NCI-H748 (cell line): ENCODE data around the gene PTPRD.

Source experiments
- DNase-seq: peaks from one replicate; lab custom pipeline; 2025; ENCODE audit not compliant: unreplicated experiment; lab: John Stamatoyannopoulos, UW

Gene PTPRD

DNA sequence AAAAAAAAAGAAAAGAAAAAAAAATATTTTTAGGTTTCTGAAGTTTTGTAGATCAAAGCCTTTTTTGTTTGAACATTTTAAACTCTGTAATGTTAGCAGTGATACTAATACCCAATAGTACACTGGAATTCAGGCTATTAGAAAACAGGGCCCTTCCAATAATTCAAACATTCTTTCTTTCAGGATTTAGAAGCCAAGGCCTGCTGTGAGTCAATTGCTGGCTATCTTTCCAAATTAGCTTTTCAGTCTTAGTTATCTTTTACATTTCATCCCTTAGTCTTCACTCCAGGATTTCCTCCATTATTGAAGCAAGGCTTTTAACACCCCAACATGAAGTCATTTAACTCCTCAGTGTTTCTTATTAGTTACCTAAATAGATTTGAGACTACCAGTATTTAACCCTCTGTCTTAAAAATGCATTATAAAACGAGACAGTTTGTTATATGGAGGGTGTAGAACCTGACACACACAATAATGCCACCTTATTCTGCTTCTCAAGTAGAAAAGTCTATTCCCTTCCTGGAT, 1861.3 kb downstream of the PTPRD start:
- no peak for DNase-seq

- DNase-seq: no peak
Observed at GRCh38 chr9:8750639-8751051, 1862.2 kb downstream of the PTPRD start.

- DNase-seq: no peak
Observed at GRCh38 chr9:8745347-8745746, 1867.5 kb downstream of the PTPRD start.

DNA sequence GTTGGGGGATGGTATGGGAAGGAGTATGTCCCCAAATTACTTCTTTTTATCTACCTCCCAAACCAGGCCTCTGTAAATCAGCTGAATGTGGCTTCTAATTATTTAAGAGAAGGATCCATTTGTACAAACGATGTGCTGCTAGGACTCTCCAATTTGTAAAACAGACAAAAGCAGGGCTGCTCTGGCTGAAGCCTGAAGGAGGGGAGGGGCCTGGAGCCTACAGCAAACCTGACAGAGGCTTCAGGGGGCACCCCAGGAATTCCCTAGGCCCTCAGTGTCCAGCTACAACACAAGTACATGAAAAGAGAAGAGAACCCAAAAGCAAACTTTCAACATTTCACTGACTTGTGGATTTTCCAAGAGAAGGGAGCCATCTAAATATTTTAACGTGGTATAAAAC, 1873.9 kb downstream of the PTPRD start:
- DNase-seq: no peak

GRCh38 chr9:8736805-8737204, 1876.0 kb downstream of the PTPRD start:
- DNase-seq: no peak

- DNase-seq: no peak
Observed at GRCh38 chr9:8734760-8735159, 1878.0 kb downstream of the PTPRD start.

DNA sequence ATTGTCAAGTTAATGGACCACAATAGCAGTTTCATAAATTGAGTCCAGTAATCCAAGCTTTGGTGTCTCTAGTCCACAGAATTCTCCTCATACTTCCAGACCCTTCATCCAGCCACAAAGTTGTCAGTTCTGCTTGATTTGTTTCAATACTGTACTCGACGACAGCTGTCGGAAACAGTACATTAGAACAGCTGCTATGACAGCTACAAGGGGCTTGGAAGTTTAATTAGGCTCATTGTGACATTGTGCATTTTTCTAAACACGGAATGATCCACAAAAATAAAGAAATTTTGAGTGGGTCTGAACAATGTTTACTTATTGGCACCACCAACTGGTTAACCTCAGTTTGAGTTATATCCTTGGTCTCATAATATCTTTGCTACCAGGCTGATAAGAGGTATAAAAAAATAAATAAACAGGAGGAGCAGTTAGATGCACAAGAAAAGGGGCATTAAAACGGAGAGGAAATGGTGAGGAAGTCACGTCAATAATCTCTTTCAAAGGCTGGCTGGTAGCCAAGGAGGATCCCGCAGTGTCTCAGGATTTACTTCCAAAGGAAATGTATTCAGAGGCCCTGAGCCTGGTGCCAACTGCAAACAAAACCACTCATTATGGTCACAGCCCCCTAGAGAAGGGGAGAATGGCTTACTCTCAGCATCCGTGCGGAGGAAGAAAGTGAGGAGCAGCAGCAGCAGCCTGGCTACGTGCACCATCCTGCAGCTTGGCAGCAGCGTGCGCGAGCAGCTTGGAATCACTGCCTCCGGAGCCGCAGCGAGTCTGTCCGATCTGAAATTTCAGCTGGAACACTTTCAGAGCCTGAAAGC, 1879.5 kb downstream of the PTPRD start:
- peak; percentile 99 for DNase-seq

DNA sequence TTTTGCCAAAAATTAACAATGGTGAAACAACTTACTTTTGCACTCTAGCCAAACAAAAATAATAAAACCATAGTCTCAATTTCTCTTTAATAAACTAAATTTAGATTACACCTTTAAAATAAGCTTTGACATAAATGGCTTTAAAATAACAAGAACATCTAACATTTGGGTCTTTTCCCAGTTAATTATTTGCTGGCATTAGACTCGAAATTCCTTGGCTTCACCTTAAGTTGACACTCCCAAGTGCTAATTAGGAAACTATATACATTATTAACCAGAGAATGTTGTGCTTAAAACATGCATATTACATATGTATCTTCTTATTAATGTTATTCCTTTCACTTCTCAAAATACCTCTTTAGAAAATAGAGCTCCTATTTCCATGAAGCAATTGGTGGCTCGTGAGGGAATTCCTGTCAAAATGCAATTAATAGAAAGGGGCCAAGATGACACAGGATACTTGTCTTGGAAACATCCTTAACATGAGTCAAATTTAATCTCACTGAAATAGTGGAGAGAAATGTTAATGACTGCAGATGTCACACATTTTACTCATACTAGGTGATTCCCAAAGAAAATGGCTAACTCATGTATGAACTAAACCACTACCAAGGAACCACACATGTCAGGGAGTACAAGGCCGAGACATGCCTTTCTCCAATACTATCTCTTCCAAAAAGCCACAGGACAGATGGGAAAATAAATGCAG, 1880.3 kb downstream of the PTPRD start:
- DNase-seq: no peak

DNA sequence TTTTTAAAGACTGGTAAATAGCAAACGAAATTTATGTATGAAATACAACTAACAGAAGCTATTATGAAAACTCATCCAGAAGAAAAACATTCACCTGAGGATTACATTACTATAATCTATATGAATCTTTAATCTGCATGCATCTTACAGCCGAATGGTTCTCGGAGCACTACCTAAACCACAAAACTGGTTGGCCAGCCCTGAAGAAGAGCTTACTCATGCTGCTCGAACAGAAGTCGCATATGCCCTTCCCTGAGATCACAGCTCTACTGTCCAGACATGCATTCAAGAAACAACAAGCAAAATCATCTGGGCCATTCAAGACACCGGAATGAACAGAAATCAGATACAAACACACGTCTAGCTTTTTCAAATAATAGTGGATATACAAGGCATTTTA, 1882.2 kb downstream of the PTPRD start:
- no peak for DNase-seq

GRCh38 chr9:8728910-8729309, 1883.9 kb downstream of the PTPRD start:
- peak; percentile 29 for DNase-seq

DNA sequence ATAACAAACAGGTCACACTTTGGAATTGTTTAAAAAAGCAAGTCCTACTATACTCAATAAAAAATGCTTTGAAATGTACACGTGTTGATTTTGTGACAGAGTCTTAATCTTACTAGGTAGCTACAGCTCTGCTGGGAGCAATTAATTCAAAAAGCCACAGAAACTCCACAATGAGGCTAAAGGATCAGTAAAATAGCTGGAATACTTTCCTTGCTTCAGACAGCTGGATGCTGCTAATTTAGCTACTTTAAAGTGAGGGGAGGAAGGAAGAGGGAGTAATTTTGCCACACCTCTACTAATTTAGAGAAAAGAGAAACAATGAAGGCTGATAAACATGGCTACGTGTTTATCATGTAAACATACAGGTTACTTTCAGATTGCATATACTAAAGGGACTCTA, 1885.6 kb downstream of the PTPRD start:
- DNase-seq: no peak

- DNase-seq: no peak
Observed at GRCh38 chr9:8726692-8727091, 1886.1 kb downstream of the PTPRD start.

DNA sequence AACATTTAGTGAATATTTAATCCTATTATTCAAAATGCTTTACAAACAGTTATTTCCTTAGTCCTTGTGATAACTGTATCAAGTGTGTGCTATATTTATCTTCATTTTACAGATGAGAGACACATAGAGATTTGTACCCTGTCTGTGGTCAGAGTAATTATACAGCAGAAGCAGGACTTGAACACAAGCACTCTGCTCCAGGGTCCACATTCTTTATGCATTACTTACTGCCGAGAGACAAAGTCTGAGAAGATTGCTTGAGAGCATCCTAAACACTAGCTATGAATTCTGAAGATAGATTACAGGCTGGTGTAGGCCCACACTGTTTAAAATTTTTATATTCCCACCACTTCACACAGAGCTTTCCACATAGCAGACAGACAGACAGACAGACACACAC, 1887.2 kb downstream of the PTPRD start:
- DNase-seq: no peak

DNA sequence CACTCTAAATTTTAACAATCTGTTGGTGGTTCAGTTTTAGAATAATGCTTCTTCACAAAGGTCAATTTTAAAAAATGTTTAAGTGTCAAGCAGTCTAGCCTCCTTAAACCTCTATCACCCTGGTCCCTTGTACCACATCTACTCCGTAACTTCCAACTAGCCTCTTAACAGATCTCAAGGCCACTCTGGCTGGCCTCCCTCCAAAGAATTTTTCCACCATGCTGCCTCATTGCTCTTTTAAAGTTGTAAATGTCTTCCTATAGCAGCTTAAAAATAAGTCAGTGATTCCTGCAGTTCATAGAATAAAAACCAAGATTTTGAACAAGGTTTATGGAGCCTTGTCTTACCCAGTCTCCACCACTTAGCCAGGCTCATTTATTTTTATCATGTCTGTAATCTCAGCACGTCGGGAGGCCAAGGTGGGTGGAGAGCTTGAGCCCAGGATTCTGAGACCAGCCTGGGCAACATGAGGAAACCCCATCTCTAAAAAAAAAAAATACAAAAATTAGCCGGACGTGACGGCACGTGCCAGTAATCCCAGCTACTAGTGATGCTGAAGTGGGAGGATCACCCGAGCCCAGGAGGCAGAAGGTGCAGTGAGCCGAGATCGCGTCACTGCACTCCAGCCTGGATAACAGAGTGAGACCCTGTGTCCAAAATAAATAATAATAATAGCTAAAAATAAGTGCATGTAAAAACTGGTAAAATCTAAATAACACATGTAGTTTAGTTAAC, 1888.4 kb downstream of the PTPRD start:
- no peak for DNase-seq

- DNase-seq: no peak
Observed at GRCh38 chr9:8723195-8723594, 1889.6 kb downstream of the PTPRD start.

- DNase-seq: no peak
Observed at GRCh38 chr9:8719833-8720486, 1892.8 kb downstream of the PTPRD start.

DNA sequence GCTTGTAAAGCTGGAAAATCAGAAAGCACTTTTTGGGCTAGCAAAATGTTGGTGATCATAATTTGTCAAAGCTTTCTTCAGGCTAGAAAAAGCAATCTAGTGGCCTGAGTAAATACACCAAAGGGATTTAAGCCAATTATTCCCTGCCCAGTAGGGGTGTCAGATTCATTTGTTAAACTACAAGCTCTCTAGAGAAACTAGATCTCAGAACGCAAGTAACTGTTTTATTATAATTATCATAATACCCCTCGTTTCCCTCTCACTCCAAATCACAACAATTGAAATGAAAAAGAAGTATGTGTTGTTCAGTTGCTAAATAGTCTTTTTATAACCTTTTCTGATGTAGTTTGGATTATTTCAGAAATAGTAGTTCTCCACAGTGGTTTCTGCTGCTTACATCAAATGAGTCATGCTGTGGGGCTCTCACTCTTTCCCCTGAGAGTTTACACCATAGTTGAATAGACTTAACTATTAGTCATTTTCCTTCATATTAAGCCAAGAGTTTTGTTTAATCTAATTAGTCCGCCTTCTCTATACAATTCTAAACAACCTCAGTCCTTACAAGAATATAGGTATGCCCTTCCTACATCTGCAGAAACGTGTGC, 1894.6 kb downstream of the PTPRD start:
- peak; percentile 38 for DNase-seq

GRCh38 chr9:8717146-8717545, 1895.7 kb downstream of the PTPRD start:
- no peak for DNase-seq

GRCh38 chr9:8715788-8716187, 1897.0 kb downstream of the PTPRD start:
- DNase-seq: no peak

- no peak for DNase-seq
Observed at GRCh38 chr9:8713811-8714165, 1899.0 kb downstream of the PTPRD start.
